Upper lobe of right lung (tissue), 1 donor: ENCODE data around the gene SGCA. TPM values are rescaled to one million over a fixed set of nuclear protein-coding genes. Genes with fewer than 3 reads are reported as not detected.

ENCODE experiments used
- ATAC-seq: fragments of 200-7000 bp; cut with Tn5 transposase; one replicate; pipeline ENCODE4 v1.9.1; 2020; ENCODE audit warnings: mild to moderate bottlenecking, moderate library complexity
- DNase-seq: peaks from one replicate; pipeline ENCODE4 v3.0.0-alpha.2; 2020
- H3K27ac ChIP-seq: fragments of 200-600 bp; one replicate; pipeline ENCODE4 v1.8.0; 2022
- H3K27me3 ChIP-seq: fragments of 200-600 bp; one replicate; pipeline ENCODE4 v1.8.0; 2022; ENCODE audit warnings: mild to moderate bottlenecking
- H3K36me3 ChIP-seq: fragments of 200-600 bp; one replicate; pipeline ENCODE4 v1.8.0; 2022
- H3K4me1 ChIP-seq: fragments of 200-600 bp; one replicate; pipeline ENCODE4 v1.8.0; 2022
- H3K4me3 ChIP-seq: fragments of 200-600 bp; one replicate; pipeline ENCODE4 v1.8.0; 2022; ENCODE audit warnings: mild to moderate bottlenecking
- H3K9me3 ChIP-seq: fragments of 200-600 bp; one replicate; pipeline ENCODE4 v1.8.0; 2022
- CTCF ChIP-seq: fragments of 200-600 bp; IDR thresholded peaks from one replicate; pipeline ENCODE4 v1.8.0; 2022; ENCODE audit warnings: antibody characterized with exemption
- intact Hi-C: fragments of 100-400 bp; cut with DNase I; formaldehyde crosslinking; loops from one replicate; pipeline ENCODE4 v1.11.0; 2022
- total RNA-seq: library from RNA; stranded (reverse); fragmentation: NEBNext Ultra II Directional; extraction: Animal tissue kit (Norgen Biotek cat#: 25700); gene quantifications from one replicate; pipeline ENCODE4 v1.2.1, GENCODE V29; 2021
- donor health status: DM: no; HTN: yes; CAD: no; lungs with severe emphysema.

Gene SGCA
- total RNA-seq, 1 donor from 2014 or later = 27.8 TPM

- H3K36me3 ChIP-seq = peaks cover 38% of the 10 kb centered on the region
- intact Hi-C loops = no loop called here
- peaks cover 5% of the 10 kb centered on the region for H3K27me3 ChIP-seq
- H3K27ac ChIP-seq = no peak overlapping the region
- peak; percentile 33 for ATAC-seq
- H3K4me3 ChIP-seq = no peak overlapping the region
- TF ChIP-seq CTCF = no peak
- no peaks in the 10 kb centered on the region for H3K9me3 ChIP-seq
- peaks cover 11% of the 10 kb centered on the region for H3K4me1 ChIP-seq
- peak; percentile 65 for DNase-seq
Observed at GRCh38 chr17:50133028-50133768, 32.6 kb upstream of the SGCA start.

- no peak for TF ChIP-seq CTCF
- Histone ChIP-seq H3K27ac (no peak overlapping the region), H3K4me1 (peaks cover 11% of the 10 kb centered on the region), H3K36me3 (peaks cover 43% of the 10 kb centered on the region), H3K9me3 (no peaks in the 10 kb centered on the region), H3K4me3 (no peak overlapping the region), H3K27me3 (peaks cover 5% of the 10 kb centered on the region)
- no peak for ATAC-seq
- intact Hi-C loops = no loop called here
- peak; percentile 63 for DNase-seq
Observed at GRCh38 chr17:50133769-50134099, 32.1 kb upstream of the SGCA start.

GRCh38 chr17:50134206-50135110 lies 31.3 kb upstream of the SGCA start:
- peaks cover 50% of the 10 kb centered on the region for H3K36me3 ChIP-seq
- H3K9me3 ChIP-seq = no peaks in the 10 kb centered on the region
- peaks cover under 1% of the 10 kb centered on the region for H3K27me3 ChIP-seq
- intact Hi-C loops = no loop called here
- no peak overlapping the region for H3K4me3 ChIP-seq
- H3K4me1 ChIP-seq = peaks cover 4% of the 10 kb centered on the region
- TF ChIP-seq CTCF = no peak
- no peak for ATAC-seq
- no peak overlapping the region for H3K27ac ChIP-seq
- no peak for DNase-seq

- Histone ChIP-seq H3K4me1 (peaks cover 5% of the 10 kb centered on the region), H3K27me3 (no peaks in the 10 kb centered on the region), H3K27ac (no peak overlapping the region), H3K4me3 (no peak overlapping the region), H3K36me3 (peaks cover 59% of the 10 kb centered on the region), H3K9me3 (no peaks in the 10 kb centered on the region)
- intact Hi-C loops = no loop called here
- ATAC-seq = no peak
- TF ChIP-seq CTCF = no peak
- peak; percentile 61 for DNase-seq
Observed at GRCh38 chr17:50135316-50136095, 30.3 kb upstream of the SGCA start.

- intact Hi-C loops = no loop called here
- Histone ChIP-seq H3K9me3 (no peaks in the 10 kb centered on the region), H3K27me3 (no peaks in the 10 kb centered on the region), H3K4me1 (peaks cover 12% of the 10 kb centered on the region), H3K27ac (no peak overlapping the region), H3K4me3 (no peak overlapping the region), H3K36me3 (peaks cover 66% of the 10 kb centered on the region)
- ATAC-seq (no peak), DNase-seq (no peak)
- TF ChIP-seq CTCF = no peak
Observed at GRCh38 chr17:50136096-50136687, 29.6 kb upstream of the SGCA start.
